CD1c-positive myeloid dendritic cell (primary cell): ENCODE results near the gene NRARP.

Source experiments
- DNase-seq: peaks from one replicate; pipeline ENCODE4 v3.0.0-alpha.2; 2016; ENCODE audit errors: extremely low spot score

Gene NRARP

DNA sequence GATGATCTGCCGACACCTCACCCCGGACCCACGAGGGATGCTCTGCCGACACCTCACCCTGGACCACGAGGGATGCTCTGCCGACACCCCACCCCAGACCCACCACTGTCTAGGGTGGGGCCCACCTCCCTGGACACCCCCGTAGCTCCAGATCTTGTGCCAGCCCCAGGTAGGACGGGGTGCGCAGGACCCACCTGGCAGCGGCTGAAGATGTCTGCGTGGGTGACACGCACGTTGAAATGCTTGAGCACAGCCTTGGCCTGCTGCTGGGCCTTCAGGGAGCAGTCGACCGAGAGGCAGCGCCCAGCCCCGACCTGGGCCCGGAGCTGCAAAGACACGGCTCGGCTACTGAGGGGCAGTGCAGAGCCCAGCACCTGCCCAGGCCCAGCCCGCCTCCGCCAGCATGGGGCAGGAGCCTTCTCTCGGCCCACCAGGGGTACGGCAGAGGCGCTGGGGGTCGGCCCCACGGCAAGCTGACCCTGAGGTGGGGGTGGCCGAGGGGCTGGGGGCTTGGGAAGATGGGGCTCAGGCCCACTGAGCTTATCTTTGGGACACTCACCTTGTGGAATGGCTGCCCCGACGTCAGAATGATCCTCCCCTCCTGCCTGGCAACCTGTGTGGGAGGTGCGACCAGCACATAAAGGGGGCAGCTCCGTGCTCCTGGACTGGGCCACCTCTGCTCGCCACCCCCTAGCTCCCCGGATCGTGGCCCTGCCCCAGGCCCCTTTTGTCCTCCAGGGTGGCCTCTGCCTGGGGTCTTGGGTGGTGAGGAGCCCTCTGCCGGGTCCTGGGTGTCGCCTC lies 21.7 kb upstream of the NRARP start:
- no peak for DNase-seq

DNA sequence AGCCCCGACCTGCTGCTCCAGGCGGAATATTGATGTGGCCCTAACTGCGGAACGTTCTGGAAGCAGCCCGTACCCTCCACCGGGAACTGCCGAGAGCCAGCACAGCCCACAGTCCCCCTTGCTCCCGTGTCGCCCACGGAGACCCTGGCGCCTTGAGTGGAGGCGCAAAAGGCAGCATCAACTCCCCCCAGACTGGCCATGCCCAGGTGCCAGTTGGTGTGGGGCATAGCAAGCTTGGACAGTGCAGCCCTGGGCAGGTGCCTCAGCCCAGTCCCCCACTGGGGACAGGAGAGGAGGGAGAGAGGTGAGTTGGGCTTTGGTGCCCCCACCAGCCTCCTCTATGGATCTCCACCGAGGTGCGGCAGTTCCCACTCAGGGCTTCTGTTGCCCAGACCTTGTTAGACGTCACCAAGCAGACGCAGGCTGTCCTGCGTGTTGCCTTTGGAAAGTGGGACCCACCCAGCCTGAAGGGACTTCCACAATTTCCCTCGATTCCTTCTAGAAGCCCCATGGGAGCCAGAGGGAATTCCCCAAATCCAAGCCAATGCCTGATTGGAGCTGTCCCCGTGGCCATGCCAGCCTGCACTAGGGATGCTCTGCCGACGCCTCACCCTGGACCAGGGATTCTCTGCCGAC lies 19.8 kb upstream of the NRARP start:
- no peak for DNase-seq

- DNase-seq: peak; percentile 56
Observed at GRCh38 chr9:137320555-137321384, 18.7 kb upstream of the NRARP start.

DNA sequence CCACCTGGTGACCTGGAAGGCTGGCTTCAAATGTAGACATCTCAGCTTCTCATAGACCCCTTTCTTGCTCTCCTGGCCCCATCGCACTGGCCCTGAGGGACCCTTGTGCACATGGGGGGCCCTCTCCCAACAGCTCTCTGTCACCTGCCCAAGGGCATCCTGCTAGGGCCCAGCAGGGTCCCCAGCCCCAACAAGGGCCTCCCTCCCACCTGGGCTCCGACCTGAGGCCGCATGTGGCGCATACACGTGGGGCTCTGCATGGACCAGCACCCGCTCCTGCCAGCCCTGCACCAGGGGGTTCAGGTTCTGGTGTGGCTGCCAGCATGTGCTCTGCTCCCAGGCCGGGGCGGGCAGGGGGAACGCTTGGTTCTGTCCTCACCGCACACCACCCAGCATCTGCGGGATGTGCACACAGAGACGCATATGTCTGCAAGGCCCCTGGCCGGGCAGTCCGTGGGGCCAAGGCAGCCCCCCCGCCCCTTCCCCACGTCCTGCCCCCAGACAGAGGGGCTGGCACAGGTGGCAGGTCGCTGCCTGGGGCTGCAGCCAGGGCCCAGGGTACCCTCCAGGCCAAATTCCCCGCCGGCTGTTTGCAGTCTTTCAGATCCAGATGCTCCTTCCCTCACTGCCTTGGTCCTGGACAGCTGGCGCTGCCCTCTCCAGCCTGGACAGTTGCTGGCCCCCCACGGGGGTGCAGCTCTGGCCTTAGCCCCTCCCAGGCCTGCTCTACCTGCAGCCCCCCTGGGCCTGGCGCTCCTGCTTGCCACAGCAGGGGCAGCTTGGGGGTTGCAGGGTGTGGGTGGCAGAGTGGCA lies 17.9 kb upstream of the NRARP start:
- no peak for DNase-seq

- no peak for DNase-seq
Observed at GRCh38 chr9:137319011-137319738, 17.1 kb upstream of the NRARP start.

DNA sequence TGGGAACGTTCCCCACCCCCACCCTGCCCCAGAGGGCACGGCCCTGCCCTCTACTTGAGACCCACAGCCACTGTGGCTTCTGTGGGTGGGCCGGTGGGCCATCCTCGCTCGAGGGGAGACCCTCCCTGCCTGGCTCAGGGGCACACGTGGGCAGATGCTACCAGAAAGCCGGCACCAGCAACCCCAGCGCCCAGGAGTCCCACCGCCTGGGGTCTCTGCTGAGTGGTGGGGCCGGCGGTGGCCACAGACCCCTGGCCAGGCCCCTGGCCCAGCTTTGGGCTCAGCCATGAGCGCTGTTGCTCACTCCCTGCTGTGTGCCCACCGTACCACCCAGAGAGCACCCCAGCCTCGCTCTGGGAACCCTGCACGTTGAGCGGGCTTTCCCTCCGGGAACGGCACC lies 16.5 kb upstream of the NRARP start:
- no peak for DNase-seq

DNA sequence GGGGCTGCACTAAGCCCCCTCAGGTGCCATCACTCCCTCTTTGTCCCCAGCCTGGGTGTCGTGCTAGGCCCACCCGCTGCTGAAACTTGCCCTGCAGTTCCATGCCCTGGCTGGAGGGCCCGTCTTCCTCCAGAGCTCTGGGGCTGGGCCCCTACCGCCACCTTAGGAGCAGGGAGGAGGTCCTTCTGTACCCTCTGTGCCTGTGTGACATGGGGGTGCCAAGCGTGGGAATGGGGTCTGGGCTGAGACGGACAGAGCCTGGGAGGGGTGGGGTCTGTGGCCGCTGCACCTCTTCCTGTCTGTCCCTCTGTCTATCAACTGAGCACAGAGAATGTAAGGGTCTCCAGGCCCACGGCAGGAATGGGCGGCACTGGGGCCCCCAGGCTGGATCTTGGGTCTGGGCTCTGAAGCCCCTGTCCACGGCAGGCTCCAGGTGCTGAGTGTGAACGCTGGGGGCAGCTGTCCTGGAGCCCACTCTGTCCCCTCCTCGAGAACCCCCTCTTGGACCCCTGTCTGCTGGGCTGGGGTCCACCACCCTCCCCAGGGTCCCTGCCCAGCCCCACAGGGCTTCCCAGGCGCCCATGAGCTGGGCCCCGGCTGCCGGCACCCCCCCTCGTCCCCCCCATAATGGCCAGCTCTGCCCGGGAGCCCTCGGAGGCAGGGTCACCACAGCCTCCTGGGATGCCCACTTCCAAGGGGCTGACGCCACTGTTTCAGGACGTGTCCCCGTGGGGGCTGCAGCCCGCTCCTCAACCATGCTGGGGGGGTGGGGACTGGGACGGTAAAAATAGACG lies 15.8 kb upstream of the NRARP start:
- no peak for DNase-seq

DNA sequence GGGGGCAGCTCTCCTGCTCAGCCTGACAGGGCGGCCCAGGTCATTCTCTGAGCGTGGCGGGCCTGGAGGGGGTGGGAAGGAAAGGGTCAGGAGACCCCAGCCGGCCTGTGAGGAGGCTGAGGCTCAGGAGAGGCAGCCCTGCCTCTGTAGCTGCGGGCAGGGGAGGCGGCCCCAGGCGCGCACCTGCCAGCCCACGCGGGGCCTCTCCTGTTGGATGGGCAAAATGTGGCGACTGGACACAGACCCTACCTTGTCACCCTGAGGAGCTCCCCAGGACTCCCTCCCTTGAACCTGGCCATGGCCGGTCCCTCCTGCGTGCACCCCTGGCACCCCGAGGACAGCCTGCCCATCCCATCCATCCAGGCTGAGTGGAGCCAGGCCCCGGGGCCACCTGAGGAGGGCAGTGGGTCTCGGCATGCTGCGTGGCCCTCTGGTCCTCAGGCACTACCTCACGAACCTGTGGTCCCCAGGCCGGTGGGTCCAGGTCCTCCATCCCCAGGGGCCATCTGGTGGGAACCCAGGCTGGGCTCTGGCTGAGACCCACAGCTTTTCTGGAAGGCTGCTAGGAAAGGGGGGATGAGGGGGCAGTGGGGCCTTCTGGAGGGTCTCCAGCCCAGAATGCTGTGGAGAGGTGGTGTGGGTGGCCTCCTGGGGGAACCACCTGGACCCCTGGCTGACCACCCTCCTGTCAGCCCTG lies 15.1 kb upstream of the NRARP start:
- DNase-seq: no peak

DNA sequence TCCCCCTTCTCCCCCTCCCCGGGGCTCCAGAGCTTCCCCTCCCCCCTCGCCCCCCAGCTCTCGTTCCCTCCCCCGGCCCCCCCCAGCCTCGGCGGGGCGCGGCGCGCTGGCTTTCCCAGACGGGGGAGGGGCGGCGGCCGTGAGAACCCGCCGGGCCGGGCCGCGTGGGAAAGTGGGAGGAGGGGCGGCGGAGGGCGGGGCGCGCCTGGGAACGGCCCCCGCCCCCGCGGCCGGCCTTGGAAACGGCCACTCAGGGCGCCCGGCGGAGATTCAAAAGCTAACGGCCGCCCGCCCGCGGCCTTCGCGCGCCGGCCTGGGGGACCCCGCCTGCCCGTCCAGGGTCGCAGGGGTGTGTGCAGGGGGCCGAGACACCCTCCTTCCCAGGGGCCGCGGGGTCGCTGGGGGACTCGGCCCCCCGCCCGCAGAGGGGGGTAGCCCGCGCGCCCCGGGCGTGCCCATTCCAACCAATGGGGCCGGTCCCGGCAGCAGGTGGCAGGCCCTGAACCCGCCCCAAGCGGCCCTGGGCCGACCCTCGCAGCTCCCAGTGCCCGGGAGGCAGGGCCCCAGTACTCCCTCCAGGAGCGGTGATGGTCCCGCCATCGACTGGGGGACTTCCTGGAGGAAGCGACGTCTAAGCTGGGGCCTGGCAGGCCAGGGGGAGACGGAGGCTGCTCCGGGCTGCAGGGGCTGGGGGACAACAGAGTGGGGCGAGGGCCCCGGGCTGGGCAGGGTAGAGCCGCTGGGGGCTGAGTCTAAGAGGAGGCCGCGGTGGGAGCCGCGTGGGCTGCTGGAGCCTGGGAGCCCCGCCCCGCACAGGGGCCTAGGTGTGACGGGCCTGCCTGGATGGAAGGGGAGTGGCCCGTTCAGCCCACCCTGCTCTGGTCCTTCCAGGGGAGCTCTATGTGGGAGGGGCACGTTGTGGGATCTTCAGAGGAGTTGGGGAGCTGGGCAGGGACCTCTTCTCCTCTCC lies 14.2 kb upstream of the NRARP start:
- peak; percentile 29 for DNase-seq

GRCh38 chr9:137315581-137316011 lies 13.5 kb upstream of the NRARP start:
- DNase-seq: no peak

DNA sequence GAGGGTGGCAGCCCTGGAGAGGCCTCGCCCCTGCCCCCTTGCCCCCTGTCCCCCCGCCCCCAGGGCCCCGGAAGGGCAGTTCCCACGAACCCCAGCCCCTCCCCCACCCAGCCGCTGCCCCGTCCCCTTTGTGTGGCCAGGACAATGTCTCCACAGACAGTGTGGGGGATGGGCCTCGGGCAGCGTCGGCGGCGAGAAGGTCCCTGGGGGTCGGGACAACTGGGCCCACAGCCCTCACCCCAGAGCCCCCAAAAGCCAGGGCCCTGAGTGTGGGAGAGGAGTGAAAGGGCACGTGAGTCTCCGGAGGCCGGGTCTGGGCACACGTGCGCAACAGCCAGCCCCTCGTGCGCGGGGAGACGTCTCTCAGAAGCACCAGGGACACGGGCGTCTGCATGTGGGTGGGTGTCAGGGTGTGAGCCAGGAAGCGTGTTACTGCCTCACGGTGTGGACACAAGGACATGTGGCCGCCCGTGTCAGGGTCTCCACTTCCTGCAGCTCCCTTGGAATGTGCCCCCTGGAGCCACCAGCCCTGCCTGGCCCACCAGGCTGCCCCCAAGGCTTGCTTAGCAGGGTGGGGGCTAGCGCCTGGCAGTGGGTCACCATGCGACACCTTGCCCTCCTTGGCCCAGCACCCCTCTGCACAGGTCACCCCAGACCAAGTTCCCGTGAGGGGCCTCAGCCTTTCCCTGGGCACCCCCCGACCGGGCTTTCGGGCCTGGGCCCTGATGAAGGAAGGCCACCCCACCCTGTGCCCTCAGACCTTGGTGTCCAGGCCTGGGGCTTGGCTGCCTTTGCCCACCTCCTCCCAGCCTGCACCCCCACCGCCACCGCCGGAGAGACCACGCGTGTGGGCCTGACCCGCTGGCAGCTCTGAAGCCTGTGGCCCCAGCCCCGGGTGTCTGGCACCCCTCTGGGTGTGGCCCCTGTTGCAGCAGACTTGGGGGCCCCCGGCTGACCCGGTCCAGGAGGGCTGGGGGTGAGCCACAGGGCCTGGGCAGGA lies 12.8 kb upstream of the NRARP start:
- no peak for DNase-seq

- no peak for DNase-seq
Observed at GRCh38 chr9:137313956-137314560, 12.0 kb upstream of the NRARP start.

GRCh38 chr9:137313326-137313936 lies 11.4 kb upstream of the NRARP start:
- no peak for DNase-seq

DNA sequence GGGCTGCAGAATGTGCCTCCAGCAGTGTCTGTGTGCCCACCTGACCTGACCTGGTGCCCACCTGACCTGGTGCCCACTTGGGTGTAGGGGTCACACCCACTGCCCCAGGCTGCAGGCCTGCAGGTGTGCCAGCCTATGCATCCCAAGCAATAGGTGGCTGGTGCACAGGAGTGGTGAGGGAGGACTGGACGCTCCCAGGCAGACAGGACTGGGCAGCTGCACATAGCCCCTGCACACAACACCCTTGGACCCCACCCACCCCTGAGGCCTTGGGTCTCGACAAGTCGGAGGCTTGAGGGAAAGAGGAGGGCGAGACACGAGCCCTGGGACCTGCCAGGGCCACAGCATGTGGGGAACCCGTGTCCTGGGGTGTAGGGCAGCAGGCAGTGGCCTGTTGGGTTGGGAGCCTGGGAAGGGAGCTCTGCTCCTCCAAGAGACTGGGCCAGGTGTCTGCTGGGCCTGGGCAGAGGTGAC lies 10.8 kb upstream of the NRARP start:
- DNase-seq: no peak

- DNase-seq: no peak
Observed at GRCh38 chr9:137311986-137312851, 10.1 kb upstream of the NRARP start.
